Measurements from ENCODE around the gene KIF26B.

The KIF26B gene

DNA sequence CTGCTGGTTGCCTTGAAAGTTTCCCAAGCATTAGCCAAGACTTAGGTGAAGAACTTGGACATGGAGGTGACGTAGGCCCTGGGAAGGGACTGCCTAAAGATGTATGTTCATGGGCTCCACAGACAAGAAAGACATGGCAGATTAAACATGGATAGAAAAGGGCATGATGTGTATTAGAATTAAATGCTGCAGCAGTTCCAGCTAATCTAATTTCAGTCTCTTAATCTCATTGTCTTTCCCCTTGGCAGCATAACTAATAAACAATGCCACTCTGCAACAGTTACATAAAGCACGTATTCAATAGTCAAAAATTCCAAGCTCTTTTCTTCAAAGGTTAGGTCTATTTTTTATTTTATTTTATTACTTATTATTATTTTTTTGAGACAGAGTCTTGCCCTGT lies 251.6 kb downstream of the KIF26B start:
- Histone ChIP-seq H4K20me1 (ENCODE audit: low read depth, low read length) (no peaks in the 10 kb centered on the region), H2AFZ (ENCODE audit: low read depth, low read length, severe bottlenecking) (no peak overlapping the region), H3K27me3 (ENCODE audit: low read length) (no peaks in the 10 kb centered on the region), H3K36me3 (ENCODE audit: low read length) (no peaks in the 10 kb centered on the region), H3F3A (ENCODE audit: insufficient read depth) (no peaks in the 10 kb centered on the region), H3K4me2 (ENCODE audit: low read depth, low read length, poor library complexity, severe bottlenecking) (no peak overlapping the region), H3K9ac (ENCODE audit: low read length) (no peak overlapping the region), H3K79me2 (ENCODE audit: insufficient read depth, low read length) (no peaks in the 10 kb centered on the region), H3K9me2 (replicated peaks; ENCODE audit: insufficient read depth, low read length) (no peaks in the 10 kb centered on the region), H3K4me3 (ENCODE audit: insufficient read depth, low read length, poor library complexity, severe bottlenecking) (no peak overlapping the region), H3K9me3 (ENCODE audit: insufficient read depth, low read length) (no peaks in the 10 kb centered on the region), H3K27ac (ENCODE audit: low read depth, low read length) (no peak overlapping the region)
- no peak for TF ChIP-seq EZH2phosphoT487 (conservative IDR thresholded peaks at IDR 0.05; ENCODE audit: low read length)
- TF ChIP-seq, protein P1, sequence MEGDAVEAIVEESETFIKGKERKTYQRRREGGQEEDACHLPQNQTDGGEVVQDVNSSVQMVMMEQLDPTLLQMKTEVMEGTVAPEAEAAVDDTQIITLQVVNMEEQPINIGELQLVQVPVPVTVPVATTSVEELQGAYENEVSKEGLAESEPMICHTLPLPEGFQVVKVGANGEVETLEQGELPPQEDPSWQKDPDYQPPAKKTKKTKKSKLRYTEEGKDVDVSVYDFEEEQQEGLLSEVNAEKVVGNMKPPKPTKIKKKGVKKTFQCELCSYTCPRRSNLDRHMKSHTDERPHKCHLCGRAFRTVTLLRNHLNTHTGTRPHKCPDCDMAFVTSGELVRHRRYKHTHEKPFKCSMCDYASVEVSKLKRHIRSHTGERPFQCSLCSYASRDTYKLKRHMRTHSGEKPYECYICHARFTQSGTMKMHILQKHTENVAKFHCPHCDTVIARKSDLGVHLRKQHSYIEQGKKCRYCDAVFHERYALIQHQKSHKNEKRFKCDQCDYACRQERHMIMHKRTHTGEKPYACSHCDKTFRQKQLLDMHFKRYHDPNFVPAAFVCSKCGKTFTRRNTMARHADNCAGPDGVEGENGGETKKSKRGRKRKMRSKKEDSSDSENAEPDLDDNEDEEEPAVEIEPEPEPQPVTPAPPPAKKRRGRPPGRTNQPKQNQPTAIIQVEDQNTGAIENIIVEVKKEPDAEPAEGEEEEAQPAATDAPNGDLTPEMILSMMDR (IDR thresholded peaks at IDR 0.05; ENCODE audit: insufficient read depth, low read length, poor library complexity, severe bottlenecking), result no peak

DNA sequence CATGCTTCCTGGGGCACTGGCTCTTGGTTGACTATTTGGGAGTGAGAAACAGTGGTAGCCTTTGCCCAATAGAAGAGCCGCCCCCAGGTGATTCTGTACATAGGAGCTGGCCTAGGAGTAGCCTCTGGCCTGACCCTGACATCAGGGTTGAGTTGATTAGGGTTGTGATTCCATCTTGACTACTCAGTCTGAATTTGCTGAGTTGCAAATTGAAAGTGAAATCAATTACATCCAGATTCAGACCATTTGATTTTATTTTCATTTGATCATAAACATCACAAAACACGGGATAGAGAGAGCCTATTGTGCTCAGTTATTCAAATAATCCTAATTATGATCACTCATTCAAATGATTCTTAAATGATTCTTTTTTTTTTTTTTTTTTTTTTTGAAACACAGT lies 253.2 kb downstream of the KIF26B start:
- Histone ChIP-seq H4K20me1 (ENCODE audit: low read depth, low read length) (no peaks in the 10 kb centered on the region), H3K79me2 (ENCODE audit: insufficient read depth, low read length) (no peaks in the 10 kb centered on the region), H3K36me3 (ENCODE audit: low read length) (no peaks in the 10 kb centered on the region), H3F3A (ENCODE audit: insufficient read depth) (no peaks in the 10 kb centered on the region), H3K4me3 (ENCODE audit: insufficient read depth, low read length, poor library complexity, severe bottlenecking) (no peak overlapping the region), H3K27me3 (ENCODE audit: low read length) (no peaks in the 10 kb centered on the region), H3K4me2 (ENCODE audit: low read depth, low read length, poor library complexity, severe bottlenecking) (no peak overlapping the region), H3K27ac (ENCODE audit: low read depth, low read length) (no peak overlapping the region), H3K9me2 (replicated peaks; ENCODE audit: insufficient read depth, low read length) (no peaks in the 10 kb centered on the region), H3K9me3 (ENCODE audit: insufficient read depth, low read length) (no peaks in the 10 kb centered on the region), H3K9ac (ENCODE audit: low read length) (no peak overlapping the region), H2AFZ (ENCODE audit: low read depth, low read length, severe bottlenecking) (no peak overlapping the region)
- TF ChIP-seq EZH2phosphoT487 (conservative IDR thresholded peaks at IDR 0.05; ENCODE audit: low read length), result no peak
- TF ChIP-seq, protein P1 (IDR thresholded peaks at IDR 0.05; ENCODE audit: insufficient read depth, low read length, poor library complexity, severe bottlenecking), result no peak

DNA sequence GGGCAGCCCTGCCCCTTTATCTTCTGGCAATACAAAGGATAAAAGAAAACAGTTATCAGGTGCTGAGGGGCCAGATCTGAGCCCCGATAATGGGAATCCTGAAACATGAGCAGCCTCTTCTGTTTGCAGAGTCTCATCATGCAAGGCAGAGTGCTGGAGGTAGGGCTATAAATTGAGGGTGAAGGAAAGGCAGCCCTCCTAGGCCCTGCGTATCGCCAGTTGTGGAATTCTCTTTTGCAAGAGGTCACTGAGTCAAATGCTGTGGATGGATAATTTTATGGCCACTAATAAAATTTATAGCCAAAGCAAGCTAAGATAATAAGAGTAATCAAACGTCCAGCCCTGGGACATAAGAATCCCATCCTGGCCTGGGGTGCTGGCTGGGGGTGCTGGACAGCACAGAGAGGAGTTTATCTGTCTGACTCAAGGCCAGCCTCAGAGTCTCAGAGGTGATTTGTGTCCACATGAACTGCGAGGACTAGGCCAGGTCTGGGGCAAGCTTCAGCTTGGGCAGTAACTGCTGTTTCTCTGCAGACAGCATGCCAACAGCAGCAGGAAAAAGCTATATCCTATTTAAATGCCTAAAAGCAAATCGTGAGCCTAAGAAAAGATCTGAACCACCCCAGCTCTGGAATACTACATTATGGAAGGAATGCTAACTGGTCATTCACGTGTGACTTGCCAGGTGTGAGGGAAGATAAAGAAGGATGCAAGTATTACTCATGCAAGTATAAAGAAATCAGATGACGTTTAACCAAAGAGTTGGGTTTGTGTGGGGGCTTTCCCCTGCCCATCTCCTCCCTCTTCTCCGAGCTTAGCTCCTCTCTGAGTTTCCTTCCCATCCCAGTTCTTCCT lies 254.8 kb downstream of the KIF26B start:
- Histone ChIP-seq H3F3A (ENCODE audit: insufficient read depth) (no peaks in the 10 kb centered on the region), H3K9me2 (replicated peaks; ENCODE audit: insufficient read depth, low read length) (no peaks in the 10 kb centered on the region), H3K4me2 (ENCODE audit: low read depth, low read length, poor library complexity, severe bottlenecking) (no peak overlapping the region), H3K4me3 (ENCODE audit: insufficient read depth, low read length, poor library complexity, severe bottlenecking) (no peak overlapping the region), H3K27me3 (ENCODE audit: low read length) (no peaks in the 10 kb centered on the region), H3K27ac (ENCODE audit: low read depth, low read length) (no peak overlapping the region), H3K79me2 (ENCODE audit: insufficient read depth, low read length) (no peaks in the 10 kb centered on the region), H3K9me3 (ENCODE audit: insufficient read depth, low read length) (no peaks in the 10 kb centered on the region), H3K36me3 (ENCODE audit: low read length) (no peaks in the 10 kb centered on the region), H2AFZ (ENCODE audit: low read depth, low read length, severe bottlenecking) (no peak overlapping the region), H4K20me1 (ENCODE audit: low read depth, low read length) (no peaks in the 10 kb centered on the region), H3K9ac (ENCODE audit: low read length) (no peak overlapping the region)
- no peak for TF ChIP-seq EZH2phosphoT487 (conservative IDR thresholded peaks at IDR 0.05; ENCODE audit: low read length)
- TF ChIP-seq, protein P1 (IDR thresholded peaks at IDR 0.05; ENCODE audit: insufficient read depth, low read length, poor library complexity, severe bottlenecking), result no peak

Measured in SU-DHL-6 (cell line).